GM18519 (cell line): Measurements from ENCODE around the gene KCNIP4.

ENCODE experiments used
- ATAC-seq: cut with Tn5 transposase; IDR thresholded peaks from one replicate; pipeline ENCODE4 v1.9.1; 2021; ENCODE audit warnings: mild to moderate bottlenecking, moderate library complexity; ENCODE audit not compliant: unreplicated experiment, low FRiP score

Gene KCNIP4

GRCh38 chr4:21512353-21512752, 436.2 kb downstream of the KCNIP4 start:
- no peak for ATAC-seq

DNA sequence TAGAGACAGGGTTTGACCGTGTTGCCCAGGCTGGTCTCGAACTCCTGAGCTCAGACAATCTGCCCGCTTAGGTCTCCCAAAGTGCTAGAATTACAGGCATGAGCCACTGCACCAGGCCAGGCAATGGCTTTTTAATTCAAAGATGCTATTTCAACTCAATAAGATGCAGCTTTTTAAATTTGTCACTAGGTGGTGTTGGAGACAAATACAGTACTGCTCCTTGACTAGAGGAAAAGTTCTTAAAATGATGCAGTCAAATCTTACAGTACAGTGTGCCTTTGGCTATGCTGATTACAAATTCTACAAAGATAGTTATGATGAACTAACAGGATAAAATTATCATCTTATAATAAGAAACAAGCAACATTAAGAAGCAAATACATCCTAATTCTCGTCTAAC, 441.1 kb downstream of the KCNIP4 start:
- ATAC-seq = no peak

GRCh38 chr4:21490682-21491081, 457.9 kb downstream of the KCNIP4 start:
- ATAC-seq = no peak

GRCh38 chr4:21476757-21477156, 471.8 kb downstream of the KCNIP4 start:
- no peak for ATAC-seq

DNA sequence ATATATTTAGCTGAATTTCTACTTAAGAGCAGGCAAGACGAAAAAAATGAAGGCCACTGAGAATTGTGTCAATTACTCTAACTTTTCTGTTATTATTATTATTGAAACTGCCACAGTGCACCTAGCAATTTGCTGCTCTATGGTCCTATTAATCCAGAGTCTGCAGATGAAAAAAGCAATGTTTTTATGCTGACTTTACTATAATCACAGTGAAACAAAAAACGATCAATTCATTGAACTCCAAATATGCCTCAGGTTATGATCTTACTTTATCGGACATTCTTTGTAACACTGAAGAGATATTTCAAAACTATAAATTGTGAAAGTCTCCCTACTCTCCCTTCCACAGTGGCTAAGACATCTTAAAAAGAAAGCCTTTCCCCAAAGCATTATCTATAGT, 474.4 kb downstream of the KCNIP4 start:
- no peak for ATAC-seq

GRCh38 chr4:21470535-21470934, 478.0 kb downstream of the KCNIP4 start:
- no peak for ATAC-seq

- no peak for ATAC-seq
These were observed 478.9 kb downstream of the KCNIP4 start for GRCh38 chr4:21469438-21470300.

DNA sequence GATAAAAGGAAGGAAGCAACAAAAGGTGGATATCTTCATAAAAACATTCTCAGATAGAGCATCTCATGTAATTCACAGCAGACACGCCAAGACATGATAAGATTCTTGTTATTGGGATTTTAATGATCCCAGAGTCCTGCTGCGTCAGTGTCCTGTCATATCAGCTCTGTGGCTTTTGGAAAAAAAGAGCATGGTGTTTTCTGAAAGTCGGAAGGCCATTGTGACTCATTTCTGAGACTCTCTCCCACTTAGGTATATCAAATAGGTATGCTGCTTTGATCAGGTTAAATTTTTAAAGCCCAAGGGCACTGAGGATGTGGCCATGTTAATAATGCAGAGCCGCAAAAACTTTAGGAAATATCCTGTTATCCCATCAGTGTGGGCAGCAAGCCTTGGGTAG, 481.0 kb downstream of the KCNIP4 start:
- ATAC-seq = no peak

DNA sequence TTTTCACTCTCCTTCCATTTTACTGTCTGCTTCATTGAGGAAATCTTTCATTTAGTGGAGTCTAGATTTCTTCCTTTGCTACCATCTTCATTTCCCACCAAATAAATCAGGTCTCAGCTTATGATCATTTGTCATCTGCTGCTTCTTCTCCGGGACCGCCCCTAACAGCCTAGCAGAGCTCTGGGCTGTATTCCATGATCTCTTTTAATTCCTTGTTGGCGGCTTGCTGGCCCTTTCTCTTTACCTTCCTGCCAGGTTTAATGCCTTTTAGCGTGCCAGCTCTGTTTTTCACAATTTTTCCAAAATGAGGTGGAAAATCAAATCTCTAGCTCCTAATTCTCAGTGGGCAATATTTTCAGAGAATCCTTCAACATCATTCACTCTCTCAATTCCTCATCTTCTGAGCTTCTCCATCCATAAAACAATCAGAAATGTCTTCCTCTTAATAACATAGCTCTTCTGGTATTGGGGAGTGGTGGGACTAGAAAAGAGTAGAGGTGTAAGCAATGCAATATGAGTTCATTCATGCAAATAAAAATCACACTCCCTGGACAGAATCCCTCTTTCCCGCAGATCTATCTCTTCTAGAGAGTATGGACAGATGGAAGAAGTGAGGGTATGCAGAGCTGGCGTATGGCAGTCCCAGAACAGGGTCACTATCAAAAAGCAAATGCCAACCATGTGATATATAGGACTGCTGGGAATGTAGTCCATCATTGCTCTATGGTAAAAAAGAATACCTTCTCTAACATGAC, 491.3 kb downstream of the KCNIP4 start:
- ATAC-seq = no peak

DNA sequence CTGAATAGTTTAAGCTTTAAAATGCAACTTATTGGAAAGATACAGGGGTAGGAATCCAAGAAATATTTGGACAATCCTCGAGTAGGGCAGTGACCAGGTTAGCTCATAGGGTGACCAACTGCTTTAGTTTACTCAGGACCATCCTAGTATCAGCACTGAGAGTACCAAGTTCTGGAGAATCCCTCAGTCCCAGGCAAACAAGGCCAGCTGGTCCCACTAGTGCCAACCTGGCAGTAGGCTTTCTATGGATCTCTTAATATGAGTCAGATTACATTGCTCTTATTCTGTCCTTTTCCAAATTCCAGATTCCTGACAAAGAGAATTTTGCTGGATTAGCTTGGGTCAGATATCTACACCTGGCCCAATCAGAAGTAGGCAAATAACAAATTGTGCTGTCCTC, 493.7 kb downstream of the KCNIP4 start:
- no peak for ATAC-seq

GRCh38 chr4:21454201-21454600, 494.4 kb downstream of the KCNIP4 start:
- ATAC-seq = no peak

DNA sequence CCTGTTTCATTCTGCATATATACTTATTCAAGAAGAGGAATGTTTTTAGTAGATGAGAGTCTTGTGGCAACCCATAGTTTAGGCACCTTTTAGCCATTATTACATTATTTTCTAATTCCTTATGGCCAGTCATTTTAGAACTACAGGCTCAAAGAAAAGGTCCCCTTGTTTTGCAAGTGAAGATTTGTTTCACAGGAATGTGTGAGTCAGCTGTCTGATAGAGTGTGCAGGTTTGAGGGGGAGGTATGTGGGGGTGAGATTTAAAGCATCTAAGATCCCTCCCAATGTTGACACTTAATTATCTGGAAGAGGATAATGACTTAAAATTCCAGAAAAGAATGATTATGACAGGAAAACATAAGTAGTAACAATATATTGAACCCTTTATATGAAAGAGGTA, 495.6 kb downstream of the KCNIP4 start:
- no peak for ATAC-seq

DNA sequence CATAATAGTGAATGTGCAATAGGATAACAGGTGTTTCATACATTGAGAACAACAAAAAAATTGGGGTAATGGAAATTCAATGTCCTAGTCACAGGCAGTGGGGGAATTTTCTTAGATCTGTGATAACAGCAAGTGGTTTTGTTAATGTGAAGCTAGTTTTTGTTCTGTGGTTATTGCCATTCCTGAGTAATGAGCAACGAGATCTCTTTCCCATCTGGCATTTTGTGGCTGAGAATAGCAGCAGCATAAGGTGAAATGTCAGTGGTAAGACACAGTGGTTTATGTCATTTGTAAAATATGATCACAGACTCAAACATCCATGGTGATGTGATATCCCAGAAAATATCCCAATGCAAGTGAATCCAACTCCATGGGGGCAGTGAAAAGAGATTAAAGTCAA, 497.5 kb downstream of the KCNIP4 start:
- ATAC-seq = no peak

DNA sequence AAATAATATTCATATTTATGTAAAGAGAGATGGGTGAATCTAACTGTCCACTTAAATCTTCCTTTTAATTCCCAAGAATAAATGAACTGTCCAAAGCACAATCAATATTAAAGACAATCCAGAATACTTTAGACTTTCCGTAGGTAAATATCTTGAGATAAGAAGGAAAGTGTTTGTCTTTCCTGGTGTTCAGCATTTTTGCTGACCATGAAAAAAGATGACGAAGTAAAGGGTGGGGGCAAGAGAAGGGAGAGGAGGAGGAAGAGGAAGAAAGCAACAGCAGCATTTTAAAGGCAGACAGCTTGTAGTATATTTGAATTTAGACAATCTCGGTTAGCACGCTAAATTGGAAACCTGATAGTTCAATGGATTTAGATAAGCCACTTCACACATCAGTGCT, 498.2 kb downstream of the KCNIP4 start:
- no peak for ATAC-seq

DNA sequence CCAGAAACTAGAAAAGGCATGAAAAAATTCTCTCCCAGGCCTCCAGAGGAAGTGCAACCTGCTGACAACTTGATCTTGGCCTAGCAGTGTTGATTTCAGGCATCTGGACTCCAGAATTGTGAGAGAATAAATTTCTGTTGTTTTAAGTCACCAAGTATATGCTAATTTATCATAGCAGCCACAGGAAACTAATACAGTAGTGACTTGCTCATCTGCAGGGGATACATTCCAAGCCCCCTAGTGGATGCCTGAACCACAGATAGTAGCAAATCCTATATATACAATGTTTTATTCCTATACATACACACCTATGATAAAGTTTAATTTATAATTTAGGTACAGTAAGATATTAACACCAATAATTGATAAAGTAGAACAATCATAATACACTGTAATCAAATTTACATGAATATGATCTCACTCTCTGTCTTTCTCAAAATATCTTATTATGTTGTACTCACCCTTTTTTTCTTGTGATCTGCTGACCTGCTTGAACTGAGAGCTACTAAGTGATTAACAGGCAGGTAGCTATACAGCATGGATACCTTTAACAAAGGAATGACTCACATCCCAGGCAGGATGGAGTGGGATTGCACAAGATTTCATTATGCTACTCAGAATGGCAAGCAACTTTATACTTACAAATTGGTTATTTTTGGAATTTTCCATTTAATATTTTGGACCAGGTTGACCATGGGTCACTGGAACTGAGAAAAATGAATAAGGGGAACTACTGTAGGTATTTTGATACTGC, 501.1 kb downstream of the KCNIP4 start:
- no peak for ATAC-seq

DNA sequence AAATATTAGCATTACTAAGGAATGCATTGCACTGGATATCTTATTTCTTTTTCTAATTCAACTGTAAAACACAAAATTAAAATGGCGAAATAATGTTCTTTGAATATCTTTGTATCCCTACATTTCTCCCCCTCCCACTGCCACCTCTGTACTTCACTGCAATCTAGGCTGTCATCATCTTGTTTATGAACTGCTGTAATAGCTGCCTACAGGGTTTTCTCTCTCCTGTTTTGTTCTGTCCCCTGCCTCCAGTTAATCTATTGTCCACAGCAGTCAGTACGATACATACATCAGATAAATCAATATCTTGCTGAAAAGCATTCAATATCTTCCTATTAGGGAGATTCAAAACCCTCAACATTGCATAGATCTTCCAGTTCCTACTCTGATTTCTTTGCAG, 528.4 kb downstream of the KCNIP4 start:
- ATAC-seq = no peak

DNA sequence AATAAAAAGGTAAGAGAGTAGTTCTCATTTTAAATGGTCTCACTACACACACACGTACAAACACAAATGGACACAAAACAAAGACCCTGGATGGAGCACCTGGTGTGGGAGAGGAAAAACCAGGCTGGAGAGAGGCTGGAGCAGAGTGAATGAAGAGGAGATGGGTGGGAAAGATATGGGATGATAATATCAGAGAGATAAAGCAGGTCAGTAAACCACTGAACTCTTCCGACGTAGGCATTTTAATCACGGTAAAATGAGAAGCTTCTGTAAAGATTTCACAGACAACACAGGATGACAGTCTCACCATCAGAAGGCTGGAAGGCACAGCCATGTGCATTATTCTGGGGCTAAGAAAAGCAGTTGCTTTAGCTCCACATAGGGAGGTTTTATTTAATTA, 532.8 kb downstream of the KCNIP4 start:
- no peak for ATAC-seq

DNA sequence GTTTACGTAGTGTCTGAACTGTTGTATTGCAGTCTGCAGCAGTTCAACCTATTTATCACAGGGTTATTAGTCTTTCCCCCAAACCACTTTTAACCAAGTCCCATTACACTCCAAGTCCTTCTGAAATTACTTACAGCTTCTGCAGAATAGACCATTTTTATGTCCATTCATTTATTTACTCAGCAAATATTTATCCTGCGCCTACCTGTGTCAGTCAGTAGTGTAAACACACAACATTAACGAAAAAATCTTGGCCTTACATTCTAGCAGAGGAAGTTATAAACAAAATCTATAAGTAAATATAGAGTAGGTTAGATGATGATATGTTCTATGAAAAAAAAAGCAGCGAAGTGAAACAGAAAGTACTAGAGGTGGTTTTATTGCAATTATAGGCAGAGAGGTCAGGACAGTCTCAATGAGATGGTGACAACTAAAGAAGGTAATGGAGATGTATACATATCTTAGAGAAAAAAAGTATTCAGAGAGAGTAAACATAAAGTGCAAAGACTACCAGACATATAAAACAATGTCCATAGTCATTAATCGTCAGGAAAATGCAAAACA, 534.7 kb downstream of the KCNIP4 start:
- ATAC-seq = no peak

- ATAC-seq = no peak
These were observed 537.5 kb downstream of the KCNIP4 start for GRCh38 chr4:21411086-21411485.

GRCh38 chr4:21410372-21410771, 538.2 kb downstream of the KCNIP4 start:
- no peak for ATAC-seq

- no peak for ATAC-seq
These were observed 560.9 kb downstream of the KCNIP4 start for GRCh38 chr4:21387683-21388082.
